ENCODE results near the gene SARNP.

The SARNP gene

DNA sequence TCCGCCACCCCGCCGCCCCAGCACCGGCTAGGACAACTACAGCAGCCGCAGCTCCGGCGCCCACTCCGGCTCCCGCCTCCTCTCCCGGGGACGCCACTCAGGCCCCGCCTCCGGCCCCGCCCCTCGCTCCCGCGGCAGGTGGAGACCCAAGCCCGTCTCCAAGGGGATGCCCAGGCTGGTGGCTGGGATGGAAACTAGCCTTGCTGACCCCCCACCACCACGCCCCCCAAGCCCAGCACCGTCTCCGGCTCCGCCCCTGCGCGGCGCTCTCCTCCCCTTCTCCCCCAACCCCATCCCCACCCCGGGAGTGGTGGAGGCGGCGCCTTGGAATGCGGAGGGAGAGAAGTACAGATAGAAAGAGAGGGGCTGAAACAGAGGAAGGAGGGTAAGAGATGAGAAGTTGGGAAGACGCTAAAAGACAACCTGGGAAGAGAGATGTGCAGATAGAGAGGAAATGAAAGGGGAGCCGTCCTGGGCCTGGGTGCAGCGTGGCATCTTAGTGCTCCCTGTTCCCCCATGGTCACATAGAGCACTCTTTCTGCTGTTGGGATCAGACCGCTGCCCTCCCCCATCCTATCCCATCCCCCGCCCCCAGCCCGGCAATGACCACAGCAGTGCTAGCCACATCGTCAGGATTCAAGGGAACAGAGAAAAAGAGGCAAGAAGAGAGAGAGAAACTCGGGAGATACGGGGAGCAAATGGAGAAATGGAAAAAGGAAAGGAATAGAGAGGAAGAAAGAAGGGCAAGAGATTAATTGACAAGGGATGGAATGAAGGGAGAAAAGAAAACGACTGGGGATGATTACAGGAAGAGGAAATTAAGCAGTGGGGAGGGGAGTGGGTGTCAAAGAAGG, 109.5 kb downstream of the SARNP start, which contains the start of gene ITGA7:
Gene ITGA7, minus strand, starts transcription at position 64 of the 854 bp plus-strand sequence. CDS start 222 bp downstream, outside the sequence.
- peak; percentile 43 for DNase-seq (ENCODE audit: low read depth)
